Dermis microvascular lymphatic vessel endothelial cell (primary cell): ENCODE results near the gene CPEB2. TPM values are rescaled to one million over a fixed set of nuclear protein-coding genes. Genes with fewer than 3 reads are reported as not detected.

Experiments
- DNase-seq, 2 donors: peaks; one replicate each; pipeline versions ENCODE4 v3.0.0 to v3.0.0-alpha.2; 2010; ENCODE audit warnings: low read depth in 2 of 2
- total RNA-seq: library from RNA; depleted of rRNA; stranded (reverse); fragments of >200 nt; gene quantifications from 2 replicates; pipeline ENCODE4 v1.2.1, GENCODE V29; 2014

The CPEB2 gene
- total RNA-seq, 1 donor from 2014 or later, result 5.1 TPM

GRCh38 chr4:15117270-15117946 is 115.1 kb downstream of the CPEB2 start:
- DNase-seq, result no peak

- no peak for DNase-seq
Observed at GRCh38 chr4:15118292-15118691, 116.0 kb downstream of the CPEB2 start.
